GM21423 (cell line): ENCODE measurements around the gene CD276.
"Not testable (repeated sequence)": the region's sequence is repeated elsewhere in the genome, so short reads cannot be mapped to it uniquely, and the experiment has no call there.

Experiments used
- ATAC-seq: cut with Tn5 transposase; IDR thresholded peaks from one replicate; pipeline ENCODE4 v1.9.1; 2021; ENCODE audit warnings: mild to moderate bottlenecking, moderate library complexity; ENCODE audit not compliant: unreplicated experiment

Gene CD276

GRCh38 chr15:73683777-73684580, at the start of gene CD276:
Gene CD276, plus strand, starts transcription at chr15:73684383. Its CDS starts 15,257 bp downstream, at chr15:73699640.
- ATAC-seq = no peak

GRCh38 chr15:73637527-73637926, 46.7 kb upstream of the CD276 start:
- ATAC-seq = no peak

- not testable (repeated sequence) for ATAC-seq
Measured at GRCh38 chr15:73639464-73639863, 44.7 kb upstream of the CD276 start.

GRCh38 chr15:73647259-73648013, 36.7 kb upstream of the CD276 start:
- ATAC-seq = no peak

GRCh38 chr15:73648014-73648295, 36.2 kb upstream of the CD276 start:
- no peak for ATAC-seq

- no peak for ATAC-seq
Measured at GRCh38 chr15:73650416-73651126, 33.6 kb upstream of the CD276 start.

- ATAC-seq = no peak
Measured at GRCh38 chr15:73654659-73655058, 29.5 kb upstream of the CD276 start.

GRCh38 chr15:73655724-73656123, 28.5 kb upstream of the CD276 start:
- no peak for ATAC-seq

- ATAC-seq = no peak
Measured at GRCh38 chr15:73658645-73659044, 25.5 kb upstream of the CD276 start.

- ATAC-seq = no peak
Measured at GRCh38 chr15:73660455-73660854, 23.7 kb upstream of the CD276 start.

GRCh38 chr15:73674587-73674986, 9.6 kb upstream of the CD276 start:
- ATAC-seq = no peak

- no peak for ATAC-seq
Measured at GRCh38 chr15:73677146-73677607, 7.0 kb upstream of the CD276 start.

- ATAC-seq = no peak
Measured at GRCh38 chr15:73677733-73678132, 6.5 kb upstream of the CD276 start.

- ATAC-seq = no peak
Measured at GRCh38 chr15:73678498-73678897, 5.7 kb upstream of the CD276 start.

GRCh38 chr15:73679180-73679579, 5.0 kb upstream of the CD276 start:
- ATAC-seq = no peak

- no peak for ATAC-seq
Measured at GRCh38 chr15:73679964-73680363, 4.2 kb upstream of the CD276 start.

GRCh38 chr15:73680549-73680948, 3.6 kb upstream of the CD276 start:
- no peak for ATAC-seq

GRCh38 chr15:73681063-73681462, 3.1 kb upstream of the CD276 start:
- ATAC-seq = no peak

- ATAC-seq = no peak
Measured at GRCh38 chr15:73681856-73682599, 2.2 kb upstream of the CD276 start.

GRCh38 chr15:73682600-73683090, 1.5 kb upstream of the CD276 start:
- no peak for ATAC-seq

GRCh38 chr15:73683257-73683776, 866 bp upstream of the CD276 start:
- no peak for ATAC-seq
